K562 treated with DMSO at 1 percent for 12 hours (cell line): ENCODE measurements around the gene USP9Y. TPM values are rescaled to one million over a fixed set of nuclear protein-coding genes. Genes with fewer than 3 reads are reported as not detected.

Source experiments
- total RNA-seq: library from RNA; unstranded; fragments of 300-600 nt; gene quantifications from 2 replicates; pipeline ENCODE4 v1.2.3, GENCODE V29; 2022; ENCODE audit not compliant: insufficient read depth

USP9Y gene, protein sequence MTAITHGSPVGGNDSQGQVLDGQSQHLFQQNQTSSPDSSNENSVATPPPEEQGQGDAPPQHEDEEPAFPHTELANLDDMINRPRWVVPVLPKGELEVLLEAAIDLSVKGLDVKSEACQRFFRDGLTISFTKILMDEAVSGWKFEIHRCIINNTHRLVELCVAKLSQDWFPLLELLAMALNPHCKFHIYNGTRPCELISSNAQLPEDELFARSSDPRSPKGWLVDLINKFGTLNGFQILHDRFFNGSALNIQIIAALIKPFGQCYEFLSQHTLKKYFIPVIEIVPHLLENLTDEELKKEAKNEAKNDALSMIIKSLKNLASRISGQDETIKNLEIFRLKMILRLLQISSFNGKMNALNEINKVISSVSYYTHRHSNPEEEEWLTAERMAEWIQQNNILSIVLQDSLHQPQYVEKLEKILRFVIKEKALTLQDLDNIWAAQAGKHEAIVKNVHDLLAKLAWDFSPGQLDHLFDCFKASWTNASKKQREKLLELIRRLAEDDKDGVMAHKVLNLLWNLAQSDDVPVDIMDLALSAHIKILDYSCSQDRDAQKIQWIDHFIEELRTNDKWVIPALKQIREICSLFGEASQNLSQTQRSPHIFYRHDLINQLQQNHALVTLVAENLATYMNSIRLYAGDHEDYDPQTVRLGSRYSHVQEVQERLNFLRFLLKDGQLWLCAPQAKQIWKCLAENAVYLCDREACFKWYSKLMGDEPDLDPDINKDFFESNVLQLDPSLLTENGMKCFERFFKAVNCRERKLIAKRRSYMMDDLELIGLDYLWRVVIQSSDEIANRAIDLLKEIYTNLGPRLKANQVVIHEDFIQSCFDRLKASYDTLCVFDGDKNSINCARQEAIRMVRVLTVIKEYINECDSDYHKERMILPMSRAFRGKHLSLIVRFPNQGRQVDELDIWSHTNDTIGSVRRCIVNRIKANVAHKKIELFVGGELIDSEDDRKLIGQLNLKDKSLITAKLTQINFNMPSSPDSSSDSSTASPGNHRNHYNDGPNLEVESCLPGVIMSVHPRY (N-terminal part only)
- total RNA-seq, result not detected in 2 replicates

DNA sequence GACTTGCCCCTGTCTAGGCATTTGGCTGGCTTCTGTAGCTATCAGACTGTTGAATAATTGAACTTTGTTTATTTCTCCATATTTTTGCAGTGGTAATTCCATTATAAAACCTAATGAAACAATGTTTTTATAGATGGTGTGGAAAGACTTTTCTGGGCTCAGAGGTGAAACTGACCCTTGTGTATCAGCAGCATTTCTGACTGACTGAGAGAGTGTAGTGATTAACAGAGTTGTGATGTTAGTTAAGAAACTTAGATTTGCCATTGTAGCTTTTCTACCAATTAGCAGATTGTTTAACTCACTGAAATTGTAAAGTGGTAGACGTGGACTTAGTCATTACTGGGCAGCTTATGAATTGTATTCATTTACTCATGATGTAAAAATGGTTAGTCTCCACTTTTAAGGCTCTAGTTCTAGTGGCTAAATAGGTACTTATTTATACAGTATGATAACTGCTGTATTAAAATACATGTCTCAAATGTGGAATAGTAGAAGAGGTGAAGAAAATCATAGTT is at the start of gene USP9Y:
Gene USP9Y (plus strand): TSS at position 51 of the 515 bp plus-strand sequence. CDS start 8,217 bp downstream, outside the sequence.

DNA sequence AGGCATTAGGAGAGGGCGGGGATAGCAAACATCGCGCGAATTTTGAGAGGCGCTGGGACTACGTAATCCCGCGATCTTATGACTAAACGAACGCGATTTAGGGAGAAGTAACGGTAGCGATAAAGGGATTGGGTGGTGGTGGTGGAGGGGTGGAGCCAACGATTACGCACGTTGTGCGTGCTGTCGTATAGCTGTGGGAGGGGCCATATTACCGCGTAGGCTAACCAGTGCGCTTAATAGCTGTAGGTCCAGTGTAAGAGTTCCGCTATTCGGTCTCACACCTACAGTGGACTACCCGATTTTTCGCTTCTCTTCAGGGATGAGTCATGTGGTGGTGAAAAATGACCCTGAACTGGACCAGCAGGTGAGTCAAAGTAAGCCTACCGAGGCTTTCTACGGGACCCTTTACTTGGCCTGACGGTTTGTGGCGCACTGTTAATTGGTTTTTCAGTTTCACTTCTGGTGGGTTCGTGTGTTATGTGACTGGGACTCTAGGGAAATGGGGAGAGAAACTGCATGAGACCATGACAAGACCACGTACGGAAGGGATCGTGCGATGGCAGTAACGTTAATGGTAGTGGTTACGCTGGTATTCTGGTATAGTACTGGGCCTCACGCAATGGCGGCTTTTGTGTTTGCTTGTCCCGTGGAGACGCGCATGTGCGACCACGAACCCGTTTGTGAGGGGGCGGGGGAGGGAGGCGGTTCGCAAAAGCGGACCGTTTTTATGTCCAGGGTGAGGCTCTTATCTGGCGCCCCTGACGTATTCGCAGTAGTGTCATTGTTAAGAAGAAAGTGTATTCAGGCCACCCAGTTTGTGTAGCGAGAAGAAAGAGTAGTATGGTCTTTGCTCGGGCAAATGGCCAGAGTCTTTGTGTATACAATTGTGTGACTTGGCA is 203.8 kb downstream of the USP9Y start, which contains the start of gene DDX3Y:
Gene DDX3Y (plus strand): TSS at position 251 of the 899 bp plus-strand sequence. CDS start 69 bp downstream, at position 320.

Other genes starting within 250 kb of the USP9Y start
- gene DDX3Y, start 203.6 kb downstream of the USP9Y start, total RNA-seq, result not detected in 2 replicates